ENCODE results near the gene MRPL52. TPM values are rescaled to one million over a fixed set of nuclear protein-coding genes. Genes with fewer than 3 reads are reported as not detected.
A peak's percentile ranks its signal among the peaks of the same experiment; 100 is the strongest.

The MRPL52 gene
- total RNA-seq, 4 donors from 2014 or later, result 48.5 to 153 (median 89.0) TPM

GRCh38 chr14:22813145-22813544 lies 16.5 kb upstream of the MRPL52 start:
- H3K9me3 ChIP-seq, result no peaks in the 10 kb centered on the region
- TF ChIP-seq POLR2A (IDR thresholded peaks at IDR 0.05) (no peak), CTCF (IDR thresholded peaks at IDR 0.05 in 4 of 5, conservative IDR thresholded peaks at IDR 0.05 in 1 of 5) (no peak)
- no peaks in the 10 kb centered on the region for H3K27me3 ChIP-seq
- no peaks in the 10 kb centered on the region for H3K4me1 ChIP-seq
- intact Hi-C loops (cut with DNase I; ENCODE audit: low total_unique reads) (no loop called here), in situ Hi-C loops (cut with MboI; ENCODE audit: low sequenced_read_pairs in 4 of 4) (no loop called here)
- no peak for DNase-seq
- H3K36me3 ChIP-seq, result no peaks in the 10 kb centered on the region
- ATAC-seq, result no peak
- no peak overlapping the region for H3K27ac ChIP-seq
- no peak overlapping the region for H3K4me3 ChIP-seq

GRCh38 chr14:22814373-22814772 lies 15.3 kb upstream of the MRPL52 start:
- ATAC-seq (no peak), DNase-seq (no peak)
- Histone ChIP-seq H3K36me3 (no peaks in the 10 kb centered on the region), H3K9me3 (no peaks in the 10 kb centered on the region), H3K4me3 (no peak overlapping the region), H3K27ac (no peak overlapping the region), H3K4me1 (no peaks in the 10 kb centered on the region), H3K27me3 (no peaks in the 10 kb centered on the region)
- in situ Hi-C loops (cut with MboI; ENCODE audit: low sequenced_read_pairs in 4 of 4), result no loop called here
- intact Hi-C loops (cut with DNase I; ENCODE audit: low total_unique reads), result no loop called here
- no peak for TF ChIP-seq CTCF (IDR thresholded peaks at IDR 0.05 in 4 of 5, conservative IDR thresholded peaks at IDR 0.05 in 1 of 5)
- no peak for TF ChIP-seq POLR2A (IDR thresholded peaks at IDR 0.05)

- Histone ChIP-seq H3K27ac (no peak within 1 kb of the TSS), H3K9me3 (no peaks in the 10 kb centered on the region), H3K4me1 (no peaks in the 10 kb centered on the region), H3K36me3 (no peaks in the 10 kb centered on the region), H3K27me3 (no peaks in the 10 kb centered on the region), H3K4me3 (no peak within 1 kb of the TSS)
- DNase-seq (no peak), ATAC-seq (no peak)
- TF ChIP-seq CTCF (IDR thresholded peaks at IDR 0.05 in 4 of 5, conservative IDR thresholded peaks at IDR 0.05 in 1 of 5) (no peak), POLR2A (IDR thresholded peaks at IDR 0.05) (no peak)
- in situ Hi-C loops (cut with MboI; ENCODE audit: low sequenced_read_pairs in 4 of 4), result no loop called here
- intact Hi-C loops (cut with DNase I; ENCODE audit: low total_unique reads), result no loop called here
Measured at GRCh38 chr14:22814941-22815713, 14.6 kb upstream of the MRPL52 start, which contains the start of gene SLC7A7. Gene SLC7A7, minus strand, starts transcription at chr14:22815435. Its CDS starts 2,037 bp downstream, at chr14:22813398.

- intact Hi-C loops (cut with DNase I; ENCODE audit: low total_unique reads) (no loop called here), in situ Hi-C loops (cut with MboI; ENCODE audit: low sequenced_read_pairs in 4 of 4) (no loop called here)
- Histone ChIP-seq H3K9me3 (no peaks in the 10 kb centered on the region), H3K27ac (peak overlapping the region; percentile 14 to 50 (median 30)), H3K36me3 (no peaks in the 10 kb centered on the region), H3K4me1 (peaks cover 6 to 11% of the 10 kb centered on the region in 2 donors), H3K27me3 (peaks cover 0 to 2% (median 0%) of the 10 kb centered on the region in 3 donors), H3K4me3 (peak overlapping the region; percentile 22 to 39 (median 36))
- no peak for TF ChIP-seq CTCF (IDR thresholded peaks at IDR 0.05 in 4 of 5, conservative IDR thresholded peaks at IDR 0.05 in 1 of 5)
- TF ChIP-seq POLR2A (IDR thresholded peaks at IDR 0.05), result no peak
- ATAC-seq, result no peak
- DNase-seq, result no peak
Measured at GRCh38 chr14:22819151-22819988, 10.3 kb upstream of the MRPL52 start.
